A673 (cell line): ENCODE data around the gene MEAF6. TPM values are rescaled to one million over a fixed set of nuclear protein-coding genes. Genes with fewer than 3 reads are reported as not detected.

Source experiments
- BruUV-seq: library from RNA; stranded (reverse); fragments of 400-500 nt; replicated peaks from 2 replicates; lab custom pipeline; 2021; lab: Mats Ljungman, UMichigan
- CTCF ChIA-PET: fragments of 300-600 bp; sonication (Branson Sonifier 250); formaldehyde crosslinking; loops from one replicate; lab custom pipeline; 2022; ENCODE audit warnings: antibody characterized with exemption; lab: Charles Lee
- POLR2A ChIA-PET: fragments of 300-600 bp; sonication (Branson Sonifier 250); formaldehyde crosslinking; loops from one replicate; lab custom pipeline; 2022; ENCODE audit warnings: antibody characterized with exemption; ENCODE audit not compliant: low non-redundant PET; lab: Charles Lee
- DNase-seq: peaks from one replicate; pipeline ENCODE4 v3.0.0-alpha.2; 2015; ENCODE audit warnings: low spot score
- H3K27ac ChIP-seq: fragments of 200-600 bp; sonication (generic); 2 replicates; pipeline ENCODE4 v1.5.1; 2016; ENCODE audit warnings: mixed run types, low read depth, mild to moderate bottlenecking, mixed read lengths, antibody characterized with exemption, low read length; ENCODE audit not compliant: poor library complexity, severe bottlenecking
- H3K27me3 ChIP-seq: fragments of 200-600 bp; sonication (generic); replicated peaks from 2 replicates; pipeline ENCODE4 v1.6.1; 2017; ENCODE audit warnings: mixed run types, low read depth, mild to moderate bottlenecking, mixed read lengths, antibody characterized with exemption, low read length; ENCODE audit not compliant: insufficient read depth, poor library complexity
- H3K36me3 ChIP-seq: fragments of 200-600 bp; sonication (generic); 2 replicates; pipeline ENCODE4 v1.6.1; 2016; ENCODE audit warnings: mixed run types, mild to moderate bottlenecking, mixed read lengths, antibody characterized with exemption, low read length; ENCODE audit not compliant: insufficient read depth, poor library complexity, severe bottlenecking
- H3K4me1 ChIP-seq: fragments of 200-600 bp; sonication (generic); 2 replicates; pipeline ENCODE4 v1.6.1; 2017; ENCODE audit warnings: mixed run types, mild to moderate bottlenecking, mixed read lengths, antibody characterized with exemption, low read length; ENCODE audit not compliant: insufficient read depth, poor library complexity, severe bottlenecking
- H3K4me3 ChIP-seq: fragments of 200-600 bp; sonication (generic); 2 replicates; pipeline ENCODE4 v1.5.1; 2016; ENCODE audit warnings: low read depth, mixed run types, mild to moderate bottlenecking, mixed read lengths, low read length; ENCODE audit not compliant: poor library complexity, severe bottlenecking
- H3K9me3 ChIP-seq: fragments of 200-600 bp; sonication (generic); 2 replicates; pipeline ENCODE4 v1.6.1; 2016; ENCODE audit warnings: mixed run types, low read depth, mild to moderate bottlenecking, mixed read lengths, antibody characterized with exemption, low read length; ENCODE audit not compliant: poor library complexity, severe bottlenecking
- EZH2 ChIP-seq: fragments of 200-600 bp; sonication (generic); IDR thresholded peaks from 2 replicates; pipeline ENCODE4 v1.6.1; 2017; ENCODE audit warnings: borderline replicate concordance, low read depth, mild to moderate bottlenecking, mixed read lengths, antibody characterized with exemption, low read length; ENCODE audit not compliant: poor library complexity, severe bottlenecking
- intact Hi-C: fragments of 100-400 bp; cut with micrococcal nuclease; formaldehyde crosslinking; loops from one replicate; pipeline ENCODE4 v1.10.0; 2022; ENCODE audit not compliant: unreplicated experiment
- microRNA-seq: library from miRNA; unstranded; fragments of <30 nt; microRNA quantifications from one replicate; pipeline ENCODE4 v1.2.0, GENCODE V29; 2021
- total RNA-seq: library from RNA; stranded (reverse); gene quantifications from 2 replicates; pipeline ENCODE4 v1.2.3, GENCODE V29; 2021
- TF ChIP-seq, protein P1 (sequence below): fragments of 300-800, 200-600 bp; sonication (generic); conservative IDR thresholded peaks from 2 replicates; pipeline ENCODE4 v1.5.1; 2017; ENCODE audit warnings: low read depth, mild to moderate bottlenecking, antibody characterized with exemption, low read length, moderate library complexity, mixed read lengths

MEAF6 gene
- total RNA-seq, 1 experiment from 2014 or later, result 73.8 TPM

DNA sequence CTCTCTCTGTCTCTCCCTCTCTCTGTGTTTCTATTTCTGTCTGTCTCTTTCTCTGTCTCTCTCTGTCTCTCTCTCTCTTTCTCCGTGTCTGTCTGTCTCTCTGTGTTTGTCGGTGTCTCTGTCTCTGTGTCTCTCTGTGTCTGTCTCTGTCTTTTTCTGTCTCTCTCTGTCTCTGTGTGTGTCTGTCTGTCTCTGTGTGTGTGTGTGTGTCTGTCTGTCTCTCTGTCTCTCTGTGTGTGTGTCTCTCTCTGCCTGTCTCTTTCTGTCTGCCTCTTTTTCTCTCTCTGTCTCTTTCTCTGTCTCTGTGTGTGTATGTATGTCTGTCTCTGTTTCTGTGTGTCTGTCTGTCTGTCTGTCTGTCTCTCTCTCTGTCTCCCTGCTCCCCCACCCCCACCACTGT lies 71.9 kb downstream of the MEAF6 start:
- no peaks in the 10 kb centered on the region for H3K4me1 ChIP-seq
- H3K27ac ChIP-seq, result no peak overlapping the region
- BruUV-seq, result no TSS peak
- no peak overlapping the region for H3K4me3 ChIP-seq
- H3K36me3 ChIP-seq, result no peaks in the 10 kb centered on the region
- DNase-seq, result no peak
- intact Hi-C loops, result no loop called here
- ChIA-PET POLR2A (no interaction called here), CTCF (no interaction called here)
- H3K27me3 ChIP-seq, result no peaks in the 10 kb centered on the region
- H3K9me3 ChIP-seq, result no peaks in the 10 kb centered on the region
- TF ChIP-seq, protein P1, sequence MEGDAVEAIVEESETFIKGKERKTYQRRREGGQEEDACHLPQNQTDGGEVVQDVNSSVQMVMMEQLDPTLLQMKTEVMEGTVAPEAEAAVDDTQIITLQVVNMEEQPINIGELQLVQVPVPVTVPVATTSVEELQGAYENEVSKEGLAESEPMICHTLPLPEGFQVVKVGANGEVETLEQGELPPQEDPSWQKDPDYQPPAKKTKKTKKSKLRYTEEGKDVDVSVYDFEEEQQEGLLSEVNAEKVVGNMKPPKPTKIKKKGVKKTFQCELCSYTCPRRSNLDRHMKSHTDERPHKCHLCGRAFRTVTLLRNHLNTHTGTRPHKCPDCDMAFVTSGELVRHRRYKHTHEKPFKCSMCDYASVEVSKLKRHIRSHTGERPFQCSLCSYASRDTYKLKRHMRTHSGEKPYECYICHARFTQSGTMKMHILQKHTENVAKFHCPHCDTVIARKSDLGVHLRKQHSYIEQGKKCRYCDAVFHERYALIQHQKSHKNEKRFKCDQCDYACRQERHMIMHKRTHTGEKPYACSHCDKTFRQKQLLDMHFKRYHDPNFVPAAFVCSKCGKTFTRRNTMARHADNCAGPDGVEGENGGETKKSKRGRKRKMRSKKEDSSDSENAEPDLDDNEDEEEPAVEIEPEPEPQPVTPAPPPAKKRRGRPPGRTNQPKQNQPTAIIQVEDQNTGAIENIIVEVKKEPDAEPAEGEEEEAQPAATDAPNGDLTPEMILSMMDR, result no peak
- TF ChIP-seq EZH2, result no peak

Small RNAs within 50 kb of the gene (microRNA-seq; reads per million reads assigned to microRNA genes)
- gene MIR5581, result 9.7 reads per million, percentile 29 among the genes with 10 or more reads in this experiment
- not detected for gene MIR6732

Other genes starting within 250 kb of the MEAF6 start
- gene ZC3H12A, start 40.2 kb downstream of the MEAF6 start, total RNA-seq, result 4.8 and 5.4 TPM in 2 replicates
- gene SNIP1, start 39.5 kb upstream of the MEAF6 start, total RNA-seq, result 18.1 and 18.3 TPM in 2 replicates
- gene DNALI1, start 42.2 kb upstream of the MEAF6 start, total RNA-seq, result 6.3 and 11.8 TPM in 2 replicates
- 101 and 121 TPM in 2 replicates for gene GNL2, start 81.2 kb upstream of the MEAF6 start, total RNA-seq
- gene RSPO1, start 120.1 kb upstream of the MEAF6 start, total RNA-seq, result not detected in 2 replicates
- 64.7 and 67.4 TPM in 2 replicates for gene CDCA8, start 177.8 kb upstream of the MEAF6 start, total RNA-seq